ENCODE measurements around the gene TRIM43. TPM values are rescaled to one million over a fixed set of nuclear protein-coding genes. Genes with fewer than 3 reads are reported as not detected.
"Not testable (repeated sequence)": the region's sequence is repeated elsewhere in the genome, so short reads cannot be mapped to it uniquely, and the experiment has no call there.

Gene TRIM43
- total and polyA plus RNA-seq, 7 donors, result not detected

- Histone ChIP-seq H3K36me3 (ENCODE audit: insufficient read depth in 1 of 2, low read depth in 1 of 2) (no peaks in the 10 kb centered on the region), H3K9me3 (no peaks in the 10 kb centered on the region), H3K4me3 (no peak overlapping the region), H3K4me1 (no peaks in the 10 kb centered on the region), H3K27ac (no peak overlapping the region), H3K27me3 (ENCODE audit: insufficient read depth in 3 of 3, low read length in 2 of 3) (no peaks in the 10 kb centered on the region)
- no peak for DNase-seq
- 75 to 80% (median 77%) methylated on average over 4 of the region's 4 CpGs for WGBS, 3 donors
- intact Hi-C loops (cut with DNase I), result no loop called here
- TF ChIP-seq, protein P1, sequence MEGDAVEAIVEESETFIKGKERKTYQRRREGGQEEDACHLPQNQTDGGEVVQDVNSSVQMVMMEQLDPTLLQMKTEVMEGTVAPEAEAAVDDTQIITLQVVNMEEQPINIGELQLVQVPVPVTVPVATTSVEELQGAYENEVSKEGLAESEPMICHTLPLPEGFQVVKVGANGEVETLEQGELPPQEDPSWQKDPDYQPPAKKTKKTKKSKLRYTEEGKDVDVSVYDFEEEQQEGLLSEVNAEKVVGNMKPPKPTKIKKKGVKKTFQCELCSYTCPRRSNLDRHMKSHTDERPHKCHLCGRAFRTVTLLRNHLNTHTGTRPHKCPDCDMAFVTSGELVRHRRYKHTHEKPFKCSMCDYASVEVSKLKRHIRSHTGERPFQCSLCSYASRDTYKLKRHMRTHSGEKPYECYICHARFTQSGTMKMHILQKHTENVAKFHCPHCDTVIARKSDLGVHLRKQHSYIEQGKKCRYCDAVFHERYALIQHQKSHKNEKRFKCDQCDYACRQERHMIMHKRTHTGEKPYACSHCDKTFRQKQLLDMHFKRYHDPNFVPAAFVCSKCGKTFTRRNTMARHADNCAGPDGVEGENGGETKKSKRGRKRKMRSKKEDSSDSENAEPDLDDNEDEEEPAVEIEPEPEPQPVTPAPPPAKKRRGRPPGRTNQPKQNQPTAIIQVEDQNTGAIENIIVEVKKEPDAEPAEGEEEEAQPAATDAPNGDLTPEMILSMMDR (IDR thresholded peaks at IDR 0.05), result no peak
- ATAC-seq, result no peak
Measured at GRCh38 chr2:95574506-95574905, 17.3 kb upstream of the TRIM43 start.

DNA sequence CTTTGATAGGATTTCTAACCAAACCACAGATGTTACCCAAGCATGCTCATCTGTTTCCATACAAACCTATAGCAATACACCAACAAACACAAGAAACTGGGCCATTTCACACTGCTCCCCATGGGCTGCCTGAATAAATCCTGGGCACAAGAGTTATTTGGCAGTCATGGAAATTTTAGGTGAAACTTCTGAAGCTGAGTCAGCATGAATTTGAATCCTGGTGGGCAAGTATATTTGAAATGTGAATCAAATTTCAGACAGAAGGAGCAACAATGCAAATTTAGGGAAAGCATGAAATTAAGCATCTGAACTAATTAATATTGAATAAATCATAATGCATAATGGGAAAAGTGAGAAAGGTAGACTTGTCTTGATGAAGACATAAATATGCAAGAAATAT is 15.9 kb upstream of the TRIM43 start:
- H3K9me3 ChIP-seq, result no peaks in the 10 kb centered on the region
- DNase-seq, result no peak
- no peak overlapping the region for H3K4me3 ChIP-seq
- H3K27me3 ChIP-seq (ENCODE audit: insufficient read depth in 3 of 3, low read length in 2 of 3), result no peaks in the 10 kb centered on the region
- no peak for ATAC-seq
- no peak overlapping the region for H3K27ac ChIP-seq
- no peaks in the 10 kb centered on the region for H3K36me3 ChIP-seq (ENCODE audit: insufficient read depth in 1 of 2, low read depth in 1 of 2)
- TF ChIP-seq, protein P1 (IDR thresholded peaks at IDR 0.05), result no peak
- intact Hi-C loops (cut with DNase I), result no loop called here
- no peaks in the 10 kb centered on the region for H3K4me1 ChIP-seq

DNA sequence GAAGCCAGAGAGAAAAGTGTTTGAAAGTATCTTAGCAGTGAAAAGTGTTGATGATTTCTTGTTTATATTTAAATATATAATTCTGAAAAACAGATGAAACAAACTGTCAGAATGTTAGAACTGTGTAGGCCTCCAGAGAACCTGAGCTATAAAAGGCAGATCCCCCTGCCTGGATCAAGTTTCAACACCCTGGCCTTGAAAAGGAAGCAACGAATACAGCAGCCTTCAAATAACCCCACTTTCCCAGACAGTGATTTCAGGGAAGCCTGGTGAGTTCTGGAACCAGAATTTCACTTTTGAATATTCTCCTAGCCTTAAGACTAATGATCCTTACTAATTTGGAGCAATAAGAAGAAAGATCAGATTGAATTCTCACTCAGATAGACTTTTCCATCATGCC is 13.3 kb upstream of the TRIM43 start:
- Histone ChIP-seq H3K27ac (no peak overlapping the region), H3K4me3 (no peak overlapping the region), H3K9me3 (no peaks in the 10 kb centered on the region), H3K4me1 (no peaks in the 10 kb centered on the region), H3K27me3 (ENCODE audit: insufficient read depth in 3 of 3, low read length in 2 of 3) (no peaks in the 10 kb centered on the region), H3K36me3 (ENCODE audit: insufficient read depth in 1 of 2, low read depth in 1 of 2) (no peaks in the 10 kb centered on the region)
- ATAC-seq (no peak), DNase-seq (no peak)
- TF ChIP-seq, protein P1 (IDR thresholded peaks at IDR 0.05), result no peak
- 6 to 15% (median 7%) methylated on average over 1 of the region's 1 CpG for WGBS, 3 donors
- intact Hi-C loops (cut with DNase I), result no loop called here

DNA sequence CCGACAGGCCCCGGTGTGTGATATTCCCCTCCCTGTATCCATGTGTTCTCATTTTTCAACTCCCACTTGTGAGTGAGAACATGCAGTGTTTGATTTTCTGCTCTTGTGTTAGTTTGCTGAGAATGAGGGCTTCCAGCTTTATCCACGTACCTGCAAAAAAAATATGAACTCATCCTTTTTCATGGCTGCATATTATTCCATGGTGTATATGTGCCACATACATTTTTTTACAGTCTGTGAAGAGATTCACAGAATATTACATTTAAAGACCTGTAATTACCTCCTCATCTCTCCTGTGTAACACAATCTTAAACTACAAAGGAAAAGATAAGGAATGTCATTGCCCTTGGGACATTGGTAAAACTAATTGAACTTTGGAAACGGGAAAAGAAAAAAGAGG is 8.3 kb upstream of the TRIM43 start:
- H3K27ac ChIP-seq; H3K27me3 ChIP-seq (ENCODE audit: insufficient read depth in 3 of 3, low read length in 2 of 3); intact Hi-C loops (cut with DNase I); H3K4me1 ChIP-seq; H3K9me3 ChIP-seq; H3K36me3 ChIP-seq (ENCODE audit: insufficient read depth in 1 of 2, low read depth in 1 of 2); H3K4me3 ChIP-seq; ATAC-seq; DNase-seq: not testable (repeated sequence)
- WGBS, 3 donors, result 82 to 89% (median 85%) methylated on average over 4 of the region's 4 CpGs

DNA sequence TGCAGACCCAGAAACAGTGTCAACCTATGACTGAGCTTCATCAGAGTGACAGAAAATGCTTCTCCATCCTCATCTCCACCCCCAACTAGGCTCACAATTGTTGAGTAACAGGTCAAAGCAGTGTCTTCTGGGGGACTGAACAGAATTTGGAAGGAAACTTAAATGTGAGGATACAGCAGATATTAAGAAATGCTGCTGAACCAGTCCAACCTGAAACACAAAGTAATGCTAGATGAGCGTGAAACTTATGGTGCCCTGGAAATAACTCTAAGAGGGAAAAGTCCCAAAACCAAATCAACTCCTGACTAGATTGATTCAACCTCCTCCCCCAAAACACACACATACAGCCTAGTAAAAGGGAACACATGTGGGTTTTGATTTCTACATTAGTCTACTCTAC is 7.5 kb upstream of the TRIM43 start:
- H3K27me3 ChIP-seq (ENCODE audit: insufficient read depth in 3 of 3, low read length in 2 of 3); intact Hi-C loops (cut with DNase I); ATAC-seq; DNase-seq; H3K4me3 ChIP-seq; H3K9me3 ChIP-seq; H3K36me3 ChIP-seq (ENCODE audit: insufficient read depth in 1 of 2, low read depth in 1 of 2); H3K4me1 ChIP-seq; H3K27ac ChIP-seq: not testable (repeated sequence)
- WGBS, 3 donors, result 86 to 93% (median 91%) methylated on average over 1 of the region's 1 CpG

- H3K27me3 ChIP-seq (ENCODE audit: insufficient read depth in 3 of 3, low read length in 2 of 3); intact Hi-C loops (cut with DNase I); H3K36me3 ChIP-seq (ENCODE audit: insufficient read depth in 1 of 2, low read depth in 1 of 2); H3K4me1 ChIP-seq; H3K9me3 ChIP-seq; DNase-seq; ATAC-seq; H3K27ac ChIP-seq; H3K4me3 ChIP-seq: not testable (repeated sequence)
- WGBS, 3 donors, result 87 to 89% (median 88%) methylated on average over 4 of the region's 4 CpGs
Measured at GRCh38 chr2:95589777-95590536, 1.8 kb upstream of the TRIM43 start.

DNA sequence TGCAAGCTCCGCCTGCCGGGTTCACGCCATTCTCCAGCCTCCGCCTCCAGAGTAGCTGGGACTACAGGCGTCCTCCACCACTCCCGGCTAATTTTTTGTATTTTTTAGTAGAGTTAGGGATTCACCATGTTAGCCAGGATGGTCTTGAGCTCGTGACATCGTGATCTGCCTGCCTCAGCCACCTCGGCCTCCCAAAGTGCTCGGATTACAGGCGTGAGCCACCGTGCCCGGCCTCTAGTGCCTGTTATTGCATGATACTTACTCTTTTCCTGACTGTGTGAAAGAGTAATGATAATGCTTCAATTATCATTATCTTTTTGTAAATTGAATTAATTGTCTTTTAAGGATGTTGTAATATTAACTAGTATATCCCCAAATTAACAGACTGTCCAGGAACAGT is 1.2 kb downstream of the TRIM43 start:
- WGBS, 3 donors, result 88 to 92% (median 91%) methylated on average over 13 of the region's 13 CpGs
- H3K4me3 ChIP-seq; H3K27me3 ChIP-seq (ENCODE audit: insufficient read depth in 3 of 3, low read length in 2 of 3); ATAC-seq; DNase-seq; H3K4me1 ChIP-seq; H3K36me3 ChIP-seq (ENCODE audit: insufficient read depth in 1 of 2, low read depth in 1 of 2); intact Hi-C loops (cut with DNase I); H3K9me3 ChIP-seq; H3K27ac ChIP-seq: not testable (repeated sequence)

DNA sequence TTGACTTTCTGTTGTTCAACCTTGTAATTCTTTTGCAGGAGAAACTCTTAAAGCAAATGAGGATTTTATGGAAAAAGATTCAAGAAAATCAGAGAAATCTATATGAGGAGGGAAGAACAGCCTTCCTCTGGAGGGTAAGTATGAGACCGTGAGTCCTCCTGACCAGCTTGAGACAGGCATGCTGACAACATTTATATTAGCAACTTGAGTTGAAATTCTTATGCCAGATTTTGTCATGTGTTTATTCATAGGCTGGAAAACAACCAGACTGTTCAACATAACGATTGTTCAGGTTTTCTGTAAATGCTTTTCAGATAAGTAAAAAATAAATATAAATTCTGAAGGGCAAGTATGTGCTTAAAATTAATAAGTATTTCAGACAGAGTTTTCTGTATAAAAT is 3.2 kb downstream of the TRIM43 start:
- ATAC-seq; H3K27me3 ChIP-seq (ENCODE audit: insufficient read depth in 3 of 3, low read length in 2 of 3); H3K9me3 ChIP-seq; intact Hi-C loops (cut with DNase I); H3K4me1 ChIP-seq; H3K4me3 ChIP-seq; DNase-seq; H3K27ac ChIP-seq; H3K36me3 ChIP-seq (ENCODE audit: insufficient read depth in 1 of 2, low read depth in 1 of 2): not testable (repeated sequence)
- 35 to 67% (median 46%) methylated on average over 2 of the region's 2 CpGs for WGBS, 3 donors

- H3K36me3 ChIP-seq (ENCODE audit: insufficient read depth in 1 of 2, low read depth in 1 of 2); DNase-seq; ATAC-seq; H3K4me3 ChIP-seq; H3K4me1 ChIP-seq; intact Hi-C loops (cut with DNase I); H3K27me3 ChIP-seq (ENCODE audit: insufficient read depth in 3 of 3, low read length in 2 of 3); H3K9me3 ChIP-seq; H3K27ac ChIP-seq: not testable (repeated sequence)
- WGBS, 3 donors, result no CpG with 5 or more reads among the region's 4 CpGs
Measured at GRCh38 chr2:95601301-95601700, 9.5 kb downstream of the TRIM43 start.
